Esophagus muscularis mucosa (tissue), 4 donors: ENCODE measurements around the gene FAM98A. TPM values are rescaled to one million over a fixed set of nuclear protein-coding genes. Genes with fewer than 3 reads are reported as not detected.

Experiments used
- DNase-seq: peaks from one replicate; pipeline ENCODE4 v3.0.0-alpha.2; 2017; ENCODE audit errors: extremely low spot score
- H3K27ac ChIP-seq, 4 donors: fragments of 200-600 bp; sonication (generic); replicated peaks in 1 of 4; 1 replicate in 3 of 4; 2 replicates in 1 of 4; pipeline ENCODE4 v1.5.1; 2016 to 2019; ENCODE audit warnings: mild to moderate bottlenecking in 1 of 4
- H3K27me3 ChIP-seq, 4 donors: fragments of 200-600 bp; sonication (generic); one replicate each; pipeline versions ENCODE4 v1.5.1 to v1.6.0; 2016 to 2019
- H3K36me3 ChIP-seq, 4 donors: fragments of 200-600 bp; sonication (generic); one replicate each; pipeline ENCODE4 v1.5.1; 2016 to 2019
- H3K4me1 ChIP-seq, 4 donors: fragments of 200-600 bp; sonication (generic); one replicate each; pipeline ENCODE4 v1.5.1; 2016 to 2019
- H3K4me3 ChIP-seq, 4 donors: fragments of 200-600 bp; sonication (generic); 1 replicate in 2 of 4; 2 replicates in 2 of 4; pipeline ENCODE4 v1.5.1; 2016 to 2019; ENCODE audit warnings: mild to moderate bottlenecking in 4 of 4, moderate library complexity in 1 of 4
- H3K9me3 ChIP-seq, 4 donors: fragments of 200-600 bp; sonication (generic); 1 replicate in 3 of 4; 2 replicates in 1 of 4; pipeline ENCODE4 v1.5.1; 2016 to 2019
- CTCF ChIP-seq, 3 experiments: fragments of 200-600 bp in 2 of 3; fragments of 450-650 bp in 1 of 3; sonication (generic) in 2 of 3; IDR thresholded peaks; one replicate each; pipeline ENCODE4 v1.5.1; 2017 to 2019; ENCODE audit warnings: antibody characterized with exemption in 3 of 3, mild to moderate bottlenecking in 2 of 3, moderate library complexity in 1 of 3
- EP300 ChIP-seq: sonication (generic); formaldehyde crosslinking; IDR thresholded peaks from one replicate; pipeline ENCODE4 v1.6.1; 2017; ENCODE audit warnings: antibody characterized with exemption
- POLR2A ChIP-seq: fragments of 450-650 bp; IDR thresholded peaks from one replicate; pipeline ENCODE4 v1.6.1; 2017; ENCODE audit warnings: antibody characterized with exemption, moderate library complexity, mild to moderate bottlenecking, low read depth
- POLR2AphosphoS5 ChIP-seq, 2 donors: sonication (generic); formaldehyde crosslinking; IDR thresholded peaks; one replicate each; pipeline ENCODE4 v1.6.1; 2017; ENCODE audit warnings: antibody characterized with exemption in 2 of 2
- WGBS: methylation state at CpG from one replicate; pipeline ENCODE4 v1.1.5; 2018; 5-methylcytosine and 5-hydroxymethylcytosine counted together
- intact Hi-C: fragments of 100-400 bp; cut with DNase I; formaldehyde crosslinking; loops from one replicate; pipeline ENCODE4 v1.15.1; 2023
- total RNA-seq, 4 donors: library from RNA; depleted of rRNA; stranded (reverse); fragments of >200 nt; gene quantifications; one replicate each; pipeline versions ENCODE4 v1.1.0 to v1.2.1, GENCODE V29; 2016

FAM98A gene
- total RNA-seq, 4 donors from 2014 or later = 32.0 to 337 (median 50.3) TPM

GRCh38 chr2:33633315-33633714 lies 34.2 kb upstream of the FAM98A start:
- TF ChIP-seq POLR2AphosphoS5 (IDR thresholded peaks at IDR 0.05) (no peak), EP300 (no peak), CTCF (IDR thresholded peaks at IDR 0.05) (no peak), POLR2A (no peak)
- WGBS = 86% methylated on average over 2 of the region's 2 CpGs
- Histone ChIP-seq H3K27ac (no peak overlapping the region), H3K4me3 (no peak overlapping the region), H3K9me3 (no peaks in the 10 kb centered on the region), H3K4me1 (no peaks in the 10 kb centered on the region), H3K27me3 (no peaks in the 10 kb centered on the region), H3K36me3 (no peaks in the 10 kb centered on the region)
- no peak for DNase-seq
- intact Hi-C loops = no loop called here

- H3K27ac ChIP-seq = no peak overlapping the region
- H3K9me3 ChIP-seq = no peaks in the 10 kb centered on the region
- intact Hi-C loops = no loop called here
- no peaks in the 10 kb centered on the region for H3K36me3 ChIP-seq
- WGBS = 85% methylated on average over 2 of the region's 2 CpGs
- DNase-seq = peak; percentile 29
- H3K27me3 ChIP-seq = no peaks in the 10 kb centered on the region
- H3K4me1 ChIP-seq = no peaks in the 10 kb centered on the region
- TF ChIP-seq CTCF (IDR thresholded peaks at IDR 0.05) (no peak), POLR2AphosphoS5 (IDR thresholded peaks at IDR 0.05) (no peak), POLR2A (no peak), EP300 (no peak)
- H3K4me3 ChIP-seq = no peak overlapping the region
Measured at GRCh38 chr2:33632831-33633230, 33.7 kb upstream of the FAM98A start.

GRCh38 chr2:33628031-33628827 lies 29.1 kb upstream of the FAM98A start:
- intact Hi-C loops = no loop called here
- no peaks in the 10 kb centered on the region for H3K4me1 ChIP-seq
- H3K36me3 ChIP-seq = no peaks in the 10 kb centered on the region
- no peak for DNase-seq
- TF ChIP-seq POLR2A (no peak), EP300 (no peak), CTCF (IDR thresholded peaks at IDR 0.05) (no peak), POLR2AphosphoS5 (IDR thresholded peaks at IDR 0.05) (no peak)
- no peaks in the 10 kb centered on the region for H3K27me3 ChIP-seq
- H3K4me3 ChIP-seq = no peak overlapping the region
- H3K9me3 ChIP-seq = no peaks in the 10 kb centered on the region
- 90% methylated on average over 6 of the region's 6 CpGs for WGBS
- H3K27ac ChIP-seq = no peak overlapping the region

GRCh38 chr2:33619028-33619427 lies 19.9 kb upstream of the FAM98A start:
- Histone ChIP-seq H3K27ac (no peak overlapping the region), H3K9me3 (no peaks in the 10 kb centered on the region), H3K36me3 (no peaks in the 10 kb centered on the region), H3K27me3 (no peaks in the 10 kb centered on the region), H3K4me1 (no peaks in the 10 kb centered on the region), H3K4me3 (no peak overlapping the region)
- no peak for DNase-seq
- TF ChIP-seq POLR2AphosphoS5 (IDR thresholded peaks at IDR 0.05) (no peak), POLR2A (no peak), EP300 (no peak), CTCF (IDR thresholded peaks at IDR 0.05) (no peak)
- intact Hi-C loops = no loop called here
- WGBS = 83% methylated on average over 1 of the region's 1 CpG
